H1 (cell line): ENCODE data around the gene LAMA3. TPM values are rescaled to one million over a fixed set of nuclear protein-coding genes. Genes with fewer than 3 reads are reported as not detected.

Experiments used
- RNF2 ChIP-seq: fragments of 200-900, 300-1000 bp; sonication (generic); IDR thresholded peaks from 2 replicates; pipeline ENCODE4 v1.7.1; 2016; ENCODE audit warnings: borderline replicate concordance, low read depth, mild to moderate bottlenecking, antibody characterized with exemption, low read length; ENCODE audit not compliant: poor library complexity, severe bottlenecking; ENCODE audit errors: missing control alignments
- polyA plus RNA-seq, 7 experiments: library from polyadenylated mRNA; depleted of rRNA in 3 of 7; stranded (reverse) in 5 of 7; unstranded in 2 of 7; fragments of >200 nt in 5 of 7; fragments of 200-250 nt in 2 of 7; gene quantifications; 1 replicate in 5 of 7; 2 replicates in 1 of 7; 4 replicates in 1 of 7; pipeline versions ENCODE4 v1.2.1 to v1.2.3, GENCODE V29; 2011 to 2013; ENCODE audit warnings: missing spikeins in 2 of 7, mixed read lengths in 2 of 7
- total RNA-seq: library from RNA; stranded (reverse); fragmentation: NEBNext Ultra II Directional; extraction: Animal tissue kit (Norgen Biotek cat#: 25700); gene quantifications from 2 replicates; pipeline ENCODE4 v1.2.1, GENCODE V29; 2021

LAMA3 gene
- total and polyA plus RNA-seq, 2 of the 8 experiments (the other 6 are each of a cell fraction or from before 2014, with no cell fraction given) = 0.76 to 5.0 TPM

DNA sequence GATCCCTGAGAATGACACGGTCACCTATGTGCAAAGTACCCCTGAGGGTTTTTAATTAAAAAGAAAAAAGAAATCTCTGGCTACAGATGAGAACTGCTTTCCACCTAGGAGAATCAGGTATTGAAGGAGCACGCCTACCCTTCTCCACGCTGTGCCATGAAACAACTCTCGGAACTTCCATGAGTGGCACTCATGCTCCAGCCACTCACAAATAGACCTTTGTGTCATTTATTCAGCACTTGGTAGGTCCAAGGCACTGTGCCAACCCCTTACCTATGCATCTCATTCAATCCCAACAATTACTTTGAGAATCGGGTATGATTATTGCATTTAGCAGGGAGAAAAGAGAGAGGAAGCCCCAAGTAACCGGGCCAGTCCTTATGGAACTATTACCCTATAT is 280.4 kb downstream of the LAMA3 start (continued):
- no peak for TF ChIP-seq RNF2
